Adrenal gland (tissue), 12 donors: ENCODE data around the gene JAM2. TPM values are rescaled to one million over a fixed set of nuclear protein-coding genes. Genes with fewer than 3 reads are reported as not detected.

Experiments used
- DNase-seq, 7 donors: peaks; one replicate each; pipeline ENCODE4 v3.0.0-alpha.2; 2019 to 2020
- H3K27ac ChIP-seq, 5 donors: fragments of 200-600 bp; sonication (generic) in 4 of 5; 1 replicate in 3 of 5; 2 replicates in 2 of 5; pipeline versions ENCODE4 v1.5.1 to v1.8.0; 2016 to 2020; ENCODE audit warnings: mild to moderate bottlenecking in 1 of 5
- H3K27me3 ChIP-seq: fragments of 200-600 bp; 2 replicates; pipeline ENCODE4 v1.8.0; 2021
- H3K36me3 ChIP-seq, 2 donors: fragments of 200-600 bp; replicated peaks in 1 of 2; 1 replicate in 1 of 2; 2 replicates in 1 of 2; pipeline versions ENCODE4 v1.5.1 to v1.8.0; 2018 to 2022
- H3K4me1 ChIP-seq, 2 donors: fragments of 200-600 bp; replicated peaks in 1 of 2; 1 replicate in 1 of 2; 2 replicates in 1 of 2; pipeline versions ENCODE4 v1.5.1 to v1.8.0; 2018 to 2021
- H3K4me3 ChIP-seq, 4 donors: fragments of 200-600 bp; sonication (generic) in 3 of 4; one replicate each; pipeline ENCODE4 v1.5.1; 2016 to 2018
- H3K9me3 ChIP-seq, 3 donors: fragments of 200-600 bp; sonication (generic) in 1 of 3; replicated peaks in 1 of 3; 1 replicate in 2 of 3; 2 replicates in 1 of 3; pipeline versions ENCODE4 v1.5.1 to v1.8.0; 2016 to 2021
- CTCF ChIP-seq, 6 experiments: fragments of 450-650 bp in 4 of 6; fragments of 200-600 bp in 2 of 6; sonication (generic) in 1 of 6; IDR thresholded peaks; 1 replicate in 5 of 6; 2 replicates in 1 of 6; pipeline versions ENCODE4 v1.5.1 to v1.8.0; 2016 to 2021; ENCODE audit warnings: antibody characterized with exemption in 6 of 6, mild to moderate bottlenecking in 2 of 6, moderate library complexity in 1 of 6
- POLR2A ChIP-seq, 2 donors: fragments of 450-650 bp; IDR thresholded peaks; one replicate each; pipeline ENCODE4 v1.6.1; 2017; ENCODE audit warnings: antibody characterized with exemption in 2 of 2, mild to moderate bottlenecking in 2 of 2, moderate library complexity in 1 of 2
- WGBS, 4 donors: extraction: QIAGEN DNeasy Blood & Tissue Kit in 2 of 4; methylation state at CpG; one replicate each; pipeline versions ENCODE4 v1.1.5 to v1.1.7; 2013 to 2017; 5-methylcytosine and 5-hydroxymethylcytosine counted together
- intact Hi-C, 2 donors: fragments of 100-400 bp; cut with DNase I; formaldehyde crosslinking; loops; one replicate each; pipeline versions ENCODE4 v1.14.1 to v1.15.0; 2022 to 2023
- polyA plus RNA-seq, 3 donors: library from polyadenylated mRNA; stranded (reverse); fragments of 200-250 nt in 2 of 3; fragments of 350-450 nt in 1 of 3; fragmentation: Illumina TruSeq in 1 of 3; extraction: RNeasy Lipid Tissue Mini Kit (QIAGEN cat#74804) in 1 of 3; gene quantifications; one replicate each; pipeline ENCODE4 v1.2.3, GENCODE V29; 2013 to 2014
- total RNA-seq, 9 donors: library from RNA; depleted of rRNA in 4 of 9; stranded (reverse); fragments of >200 nt in 4 of 9; fragments of 120-200 nt in 1 of 9; fragmentation: NEBNext Ultra II Directional in 1 of 9; extraction: Animal tissue kit (Norgen Biotek cat#: 25700) in 1 of 9; gene quantifications; one replicate each; pipeline versions ENCODE4 v1.1.0 to v1.2.4, GENCODE V29; 2013 to 2023
- donor health status: healthy with polysubstance abuse.
- donor health status: Bipolar disorder and iron deficiency.
- donor health status: DM: yes; HTN: yes; CAD: no.
- donor health status: DM: no; HTN: no; CAD: no.
- donor health status: DM: no; HTN: no; CAD: no.
- donor health status: DM: yes; HTN: yes; CAD: no.

JAM2 gene
- total and polyA plus RNA-seq, 12 donors: 2.1 to 38.6 (median 17.7) TPM

- DNase-seq: no peak
- H3K36me3 ChIP-seq: no peaks in the 10 kb centered on the region
- no peaks in the 10 kb centered on the region for H3K9me3 ChIP-seq
- no peak overlapping the region for H3K27ac ChIP-seq
- H3K4me3 ChIP-seq: no peak overlapping the region
- H3K4me1 ChIP-seq: no peaks in the 10 kb centered on the region
- TF ChIP-seq POLR2A (IDR thresholded peaks at IDR 0.05) (no peak), CTCF (IDR thresholded peaks at IDR 0.05) (no peak)
- H3K27me3 ChIP-seq: no peaks in the 10 kb centered on the region
- intact Hi-C loops: no loop called here
These were observed 37.4 kb downstream of the JAM2 start for GRCh38 chr21:25676451-25676850.

GRCh38 chr21:25682382-25682781 lies 43.3 kb downstream of the JAM2 start:
- Histone ChIP-seq H3K27me3 (no peaks in the 10 kb centered on the region), H3K9me3 (peaks cover 0 to 5% (median 0%) of the 10 kb centered on the region in 3 donors), H3K4me3 (no peak overlapping the region), H3K4me1 (peaks cover 0 to 5% of the 10 kb centered on the region in 2 donors), H3K36me3 (no peaks in the 10 kb centered on the region), H3K27ac (no peak overlapping the region)
- WGBS, 4 donors: 80 to 86% (median 83%) methylated on average over 6 to 9 of the region's 9 CpGs
- intact Hi-C loops: no loop called here
- TF ChIP-seq POLR2A (IDR thresholded peaks at IDR 0.05) (no peak), CTCF (IDR thresholded peaks at IDR 0.05) (no peak)
- no peak for DNase-seq

GRCh38 chr21:25687787-25688186 lies 48.7 kb downstream of the JAM2 start:
- Histone ChIP-seq H3K36me3 (no peaks in the 10 kb centered on the region), H3K4me1 (peaks cover 0 to 5% of the 10 kb centered on the region in 2 donors), H3K4me3 (no peak overlapping the region), H3K27me3 (no peaks in the 10 kb centered on the region), H3K9me3 (peaks cover 0 to 5% (median 0%) of the 10 kb centered on the region in 3 donors), H3K27ac (no peak overlapping the region)
- WGBS, 4 donors: 77 to 98% (median 89%) methylated on average over 4 of the region's 4 CpGs
- no peak for DNase-seq
- intact Hi-C loops: no loop called here
- TF ChIP-seq CTCF (IDR thresholded peaks at IDR 0.05): no peak
- TF ChIP-seq POLR2A (IDR thresholded peaks at IDR 0.05): no peak

DNA sequence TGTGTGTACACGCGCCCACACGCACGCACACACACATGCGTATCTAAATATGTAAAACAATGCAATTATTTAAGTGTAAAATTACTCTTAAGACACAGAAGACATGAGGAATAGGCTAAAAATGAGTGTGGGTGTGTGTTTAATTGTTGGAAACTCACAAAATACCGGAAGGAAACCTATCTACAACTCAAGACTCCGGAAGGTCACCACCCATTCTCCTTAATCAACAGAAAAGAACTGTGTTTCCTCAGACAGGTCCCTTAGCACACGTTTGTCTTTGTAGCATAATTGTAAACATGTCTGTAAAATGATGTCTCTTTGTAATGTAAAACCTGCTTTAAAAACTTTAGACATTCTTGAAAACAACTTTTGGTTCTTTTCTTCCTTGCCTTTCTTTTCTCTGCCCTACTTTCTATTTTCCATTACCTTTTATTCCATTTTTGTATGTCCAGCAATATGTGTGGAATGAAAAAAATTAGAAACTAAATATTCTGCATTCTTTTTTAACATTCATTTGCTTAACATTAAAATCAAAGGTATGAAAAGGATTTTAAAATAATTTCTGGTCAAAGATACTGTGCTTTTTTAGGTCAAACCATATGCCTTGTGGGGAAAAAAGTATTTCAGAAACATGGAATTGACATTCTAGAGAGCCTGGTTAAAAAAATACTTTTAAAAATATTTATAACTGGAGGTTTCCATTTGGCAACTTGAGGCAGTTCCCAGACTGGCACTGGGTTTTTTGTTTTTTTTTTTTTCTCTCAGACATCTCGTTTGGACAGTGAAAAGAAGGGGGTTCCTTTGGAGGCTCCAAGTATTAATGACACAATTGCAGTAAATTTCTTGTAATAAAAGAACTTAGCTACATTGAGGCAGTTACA lies 49.5 kb downstream of the JAM2 start:
- WGBS, 4 donors: 68 to 82% (median 77%) methylated on average over 9 of the region's 9 CpGs

More for the DNA sequence above, 49.5 kb downstream of the JAM2 start:
- Histone ChIP-seq H3K27me3 (no peaks in the 10 kb centered on the region), H3K9me3 (peaks cover 0 to 5% (median 0%) of the 10 kb centered on the region in 3 donors), H3K4me3 (no peak overlapping the region), H3K36me3 (no peaks in the 10 kb centered on the region), H3K4me1 (peaks cover 0 to 5% of the 10 kb centered on the region in 2 donors), H3K27ac (no peak overlapping the region)
- no peak for DNase-seq
- no peak for TF ChIP-seq CTCF (IDR thresholded peaks at IDR 0.05)
- no peak for TF ChIP-seq POLR2A (IDR thresholded peaks at IDR 0.05)
- intact Hi-C loops: no loop called here
